GM23248 (cell line): ENCODE results near the gene EFEMP1. TPM values are rescaled to one million over a fixed set of nuclear protein-coding genes. Genes with fewer than 3 reads are reported as not detected.
A peak's percentile ranks its signal among the peaks of the same experiment; 100 is the strongest.

Experiments
- DNase-seq: peaks from one replicate; pipeline ENCODE4 v3.0.0-alpha.2; 2015
- H2AFZ ChIP-seq: fragments of 200-600 bp; sonication (generic); 2 replicates; pipeline ENCODE4 v1.6.1; 2016; ENCODE audit warnings: antibody characterized with exemption
- H3F3A ChIP-seq: fragments of 200-600 bp; sonication (generic); 2 replicates; pipeline ENCODE4 v1.6.1; 2016; ENCODE audit warnings: mild to moderate bottlenecking, antibody characterized with exemption, mixed run types; ENCODE audit not compliant: insufficient read depth
- H3K27ac ChIP-seq: fragments of 200-600 bp; sonication (generic); 2 replicates; pipeline ENCODE4 v1.5.1; 2016; ENCODE audit warnings: mild to moderate bottlenecking
- H3K27me3 ChIP-seq: fragments of 200-600 bp; sonication (generic); replicated peaks from 2 replicates; pipeline ENCODE4 v1.6.1; 2016; ENCODE audit warnings: mild to moderate bottlenecking; ENCODE audit not compliant: insufficient read depth
- H3K36me3 ChIP-seq: fragments of 200-600 bp; sonication (generic); 2 replicates; pipeline ENCODE4 v1.6.1; 2016; ENCODE audit warnings: low read depth, mild to moderate bottlenecking
- H3K4me1 ChIP-seq: fragments of 200-600 bp; sonication (generic); 2 replicates; pipeline ENCODE4 v1.6.1; 2016; ENCODE audit warnings: mild to moderate bottlenecking; ENCODE audit not compliant: insufficient read depth
- H3K4me2 ChIP-seq: fragments of 200-600 bp; sonication (generic); one replicate; pipeline ENCODE4 v1.6.1; 2016; ENCODE audit warnings: mild to moderate bottlenecking; ENCODE audit not compliant: unreplicated experiment
- H3K4me3 ChIP-seq: fragments of 200-600 bp; sonication (generic); 2 replicates; pipeline ENCODE4 v1.5.1; 2016; ENCODE audit warnings: mild to moderate bottlenecking
- H3K79me2 ChIP-seq: fragments of 200-600 bp; sonication (generic); 2 replicates; pipeline ENCODE4 v1.6.1; 2016; ENCODE audit warnings: mild to moderate bottlenecking; ENCODE audit not compliant: insufficient read depth
- H3K9ac ChIP-seq: fragments of 200-600 bp; sonication (generic); 2 replicates; pipeline ENCODE4 v1.6.1; 2016; ENCODE audit warnings: mild to moderate bottlenecking
- H3K9me2 ChIP-seq: fragments of 200-600 bp; sonication (generic); 2 replicates; pipeline ENCODE4 v1.6.1; 2016; ENCODE audit warnings: mixed run types, mild to moderate bottlenecking, moderate library complexity; ENCODE audit not compliant: insufficient read depth
- H3K9me3 ChIP-seq: fragments of 200-600 bp; sonication (generic); one replicate; pipeline ENCODE4 v1.6.1; 2017; ENCODE audit warnings: low read depth
- H4K20me1 ChIP-seq: fragments of 200-600 bp; sonication (generic); 2 replicates; pipeline ENCODE4 v1.6.0; 2016; ENCODE audit not compliant: insufficient read depth
- EZH2 ChIP-seq: fragments of 200-600 bp; sonication (generic); IDR thresholded peaks from 2 replicates; pipeline ENCODE4 v1.6.1; 2018; ENCODE audit warnings: antibody characterized with exemption, mild to moderate bottlenecking; ENCODE audit not compliant: insufficient read depth, poor library complexity, severe bottlenecking
- EZH2phosphoT487 ChIP-seq: fragments of 200-600 bp; sonication (generic); IDR thresholded peaks from 2 replicates; pipeline ENCODE4 v1.6.1; 2018; ENCODE audit warnings: antibody characterized with exemption, moderate library complexity, mild to moderate bottlenecking, low read depth; ENCODE audit not compliant: insufficient read depth
- WGBS, 2 experiments: methylation state at CpG; one replicate each; pipeline ENCODE4 v1.1.6; 2015 to 2017; ENCODE audit warnings: low lambda C conversion rate in 2 of 2, low coverage in 1 of 2; ENCODE audit errors: missing lambda C conversion rate in 2 of 2; 5-methylcytosine and 5-hydroxymethylcytosine counted together
- in situ Hi-C: fragments of 300-500 bp; cut with MboI; formaldehyde crosslinking; loops from 2 replicates; pipeline ENCODE4 v1.15.0; 2020
- polyA plus RNA-seq: library from polyadenylated mRNA; unstranded; fragments of >200 nt; fragmentation: Nextera tagmentation; extraction: Ambion mirVana; gene quantifications from 2 replicates; pipeline ENCODE4 v1.2.1, GENCODE V29; 2016
- total RNA-seq: library from RNA; depleted of rRNA; stranded (reverse); fragments of >200 nt; shearing (Covaris generic); gene quantifications from 2 replicates; pipeline ENCODE4 v1.2.3, GENCODE V29; 2014

EFEMP1 gene
- total and polyA plus RNA-seq, 2 experiments from 2014 or later = 1,133 to 1,343 TPM

DNA sequence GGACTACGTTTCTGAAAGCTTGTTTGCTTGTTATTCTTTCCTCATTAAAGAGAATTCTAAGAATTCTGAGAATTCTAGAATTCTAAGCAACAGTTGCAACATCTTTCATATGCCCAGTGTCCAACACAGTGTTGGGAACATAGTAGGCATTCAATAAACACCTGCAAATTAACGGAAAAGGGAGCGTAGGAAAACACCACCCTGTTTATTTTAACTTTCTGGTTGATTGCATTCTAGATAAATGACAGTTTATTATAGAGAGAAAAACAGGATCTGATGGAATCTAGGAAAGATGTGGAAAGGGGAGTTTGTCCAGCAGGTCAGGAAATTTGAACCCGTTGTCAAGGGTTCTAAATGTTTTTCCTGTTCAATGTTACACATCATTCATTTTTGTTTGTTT is 24.2 kb upstream of the EFEMP1 start:
- no peaks in the 10 kb centered on the region for H3K79me2 ChIP-seq
- H4K20me1 ChIP-seq = no peaks in the 10 kb centered on the region
- no peak overlapping the region for H3K4me3 ChIP-seq
- no peaks in the 10 kb centered on the region for H3K36me3 ChIP-seq
- DNase-seq = no peak
- in situ Hi-C loops = no loop called here
- TF ChIP-seq EZH2phosphoT487 (no peak), EZH2 (no peak)
- H3K4me1 ChIP-seq = peaks cover 9% of the 10 kb centered on the region
- H3K9me3 ChIP-seq = no peaks in the 10 kb centered on the region
- no peaks in the 10 kb centered on the region for H3K9me2 ChIP-seq
- H3F3A ChIP-seq = 0 out of 2 replicates have a peak, but pooled peaks cover 4% of the 10 kb centered on the region
- H2AFZ ChIP-seq = no peak overlapping the region
- H3K27me3 ChIP-seq = peaks cover 8% of the 10 kb centered on the region; the same call in 1 of the 2 replicates
- no peak overlapping the region for H3K9ac ChIP-seq
- no peak overlapping the region for H3K4me2 ChIP-seq
- WGBS, 2 experiments = 76 to 80% methylated on average over 4 of the region's 4 CpGs
- H3K27ac ChIP-seq = no peak overlapping the region

- Histone ChIP-seq H3K36me3 (no peaks in the 10 kb centered on the region), H3K27me3 (peaks cover 8% of the 10 kb centered on the region; the same call in 1 of the 2 replicates), H3F3A (0 out of 2 replicates have a peak, but pooled peaks cover 4% of the 10 kb centered on the region), H3K9ac (no peak overlapping the region), H3K79me2 (no peaks in the 10 kb centered on the region), H2AFZ (no peak overlapping the region), H3K4me2 (no peak overlapping the region), H3K4me3 (no peak overlapping the region), H3K4me1 (peaks cover 9% of the 10 kb centered on the region), H3K27ac (no peak overlapping the region), H3K9me3 (no peaks in the 10 kb centered on the region), H3K9me2 (no peaks in the 10 kb centered on the region), H4K20me1 (no peaks in the 10 kb centered on the region)
- in situ Hi-C loops = no loop called here
- DNase-seq = no peak
- TF ChIP-seq EZH2phosphoT487 (no peak), EZH2 (no peak)
- 28 to 48% methylated on average over 1 of the region's 1 CpG for WGBS, 2 experiments
These were observed 23.2 kb upstream of the EFEMP1 start for GRCh38 chr2:55946793-55947192.

DNA sequence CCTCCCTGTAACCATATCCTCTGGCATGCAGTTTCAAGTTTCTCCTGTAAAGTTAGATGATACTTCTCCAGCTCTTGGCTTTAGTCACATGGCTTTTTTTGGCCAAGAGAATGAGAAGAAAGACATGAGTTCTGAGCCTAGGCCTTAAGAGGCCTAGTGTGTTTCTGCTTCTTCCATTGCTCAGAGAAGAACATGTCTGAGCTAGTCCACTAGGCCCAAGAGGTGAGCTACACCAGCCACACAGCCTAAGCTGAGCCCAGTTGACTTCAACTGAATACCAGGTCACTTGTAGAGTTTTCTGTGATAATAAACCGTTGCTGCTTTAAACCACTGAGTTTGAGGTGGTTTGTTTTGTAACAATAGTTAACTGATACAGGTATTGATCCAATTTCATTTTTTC is 19.9 kb upstream of the EFEMP1 start:
- in situ Hi-C loops = no loop called here
- Histone ChIP-seq H4K20me1 (no peaks in the 10 kb centered on the region), H2AFZ (no peak overlapping the region), H3K4me3 (no peak overlapping the region), H3K27ac (no peak overlapping the region), H3K79me2 (no peaks in the 10 kb centered on the region), H3K9ac (no peak overlapping the region), H3K4me1 (peaks cover 7% of the 10 kb centered on the region), H3K9me3 (no peaks in the 10 kb centered on the region), H3K4me2 (no peak overlapping the region), H3K36me3 (no peaks in the 10 kb centered on the region), H3F3A (no peaks in the 10 kb centered on the region), H3K9me2 (no peaks in the 10 kb centered on the region), H3K27me3 (no peaks in the 10 kb centered on the region)
- TF ChIP-seq EZH2phosphoT487 (no peak), EZH2 (no peak)
- 76 to 95% methylated on average over 1 of the region's 1 CpG for WGBS, 2 experiments
- no peak for DNase-seq

GRCh38 chr2:55936351-55936750 is 12.8 kb upstream of the EFEMP1 start:
- DNase-seq = peak; percentile 28
- in situ Hi-C loops = no loop called here

More at GRCh38 chr2:55936351-55936750, 12.8 kb upstream of the EFEMP1 start:
- TF ChIP-seq EZH2phosphoT487 = no peak
- no peak for TF ChIP-seq EZH2
- Histone ChIP-seq H3K4me1 (no peaks in the 10 kb centered on the region), H3K9ac (no peak overlapping the region), H3K9me3 (no peaks in the 10 kb centered on the region), H3K27ac (no peak overlapping the region), H3F3A (no peaks in the 10 kb centered on the region), H3K36me3 (no peaks in the 10 kb centered on the region), H3K9me2 (peaks cover 3% of the 10 kb centered on the region; the same call in 1 of the 2 replicates), H3K4me3 (no peak overlapping the region), H3K79me2 (no peaks in the 10 kb centered on the region), H3K27me3 (peaks cover 12% of the 10 kb centered on the region; the same call in 1 of the 2 replicates), H2AFZ (no peak overlapping the region), H4K20me1 (no peaks in the 10 kb centered on the region), H3K4me2 (no peak overlapping the region)
- WGBS, 2 experiments = 34 to 36% methylated on average over 3 of the region's 3 CpGs
